Stomach smooth muscle (tissue), 2 donors: ENCODE results near the gene ZNF445.

Experiments used
- H3K27ac ChIP-seq: one replicate; pipeline ENCODE4 v1.7.0; 2013; ENCODE audit warnings: mild to moderate bottlenecking, low read length, inconsistent platforms
- H3K27me3 ChIP-seq, 2 donors: one replicate each; pipeline ENCODE4 v1.7.0; 2013; ENCODE audit warnings: low read length in 2 of 2; ENCODE audit not compliant: insufficient read depth in 2 of 2, control insufficient read depth in 1 of 2
- H3K36me3 ChIP-seq, 2 donors: one replicate each; pipeline ENCODE4 v1.7.0; 2013; ENCODE audit warnings: low read length in 2 of 2; ENCODE audit not compliant: control insufficient read depth in 2 of 2, insufficient read depth in 2 of 2
- H3K4me1 ChIP-seq: one replicate; pipeline ENCODE4 v1.7.0; 2013; ENCODE audit warnings: low read length; ENCODE audit not compliant: control insufficient read depth, insufficient read depth
- H3K4me3 ChIP-seq, 2 donors: one replicate each; pipeline ENCODE4 v1.7.0; 2013; ENCODE audit warnings: low read length in 2 of 2
- H3K9ac ChIP-seq, 2 donors: one replicate each; pipeline ENCODE4 v1.7.0; 2013; ENCODE audit warnings: low read length in 2 of 2, mild to moderate bottlenecking in 1 of 2
- H3K9me3 ChIP-seq, 2 donors: one replicate each; pipeline ENCODE4 v1.7.0; 2013; ENCODE audit warnings: low read length in 2 of 2; ENCODE audit not compliant: control insufficient read depth in 2 of 2
- donor health status: healthy.
- donor health status: Pancreatic carcinoma.

ZNF445 gene

DNA sequence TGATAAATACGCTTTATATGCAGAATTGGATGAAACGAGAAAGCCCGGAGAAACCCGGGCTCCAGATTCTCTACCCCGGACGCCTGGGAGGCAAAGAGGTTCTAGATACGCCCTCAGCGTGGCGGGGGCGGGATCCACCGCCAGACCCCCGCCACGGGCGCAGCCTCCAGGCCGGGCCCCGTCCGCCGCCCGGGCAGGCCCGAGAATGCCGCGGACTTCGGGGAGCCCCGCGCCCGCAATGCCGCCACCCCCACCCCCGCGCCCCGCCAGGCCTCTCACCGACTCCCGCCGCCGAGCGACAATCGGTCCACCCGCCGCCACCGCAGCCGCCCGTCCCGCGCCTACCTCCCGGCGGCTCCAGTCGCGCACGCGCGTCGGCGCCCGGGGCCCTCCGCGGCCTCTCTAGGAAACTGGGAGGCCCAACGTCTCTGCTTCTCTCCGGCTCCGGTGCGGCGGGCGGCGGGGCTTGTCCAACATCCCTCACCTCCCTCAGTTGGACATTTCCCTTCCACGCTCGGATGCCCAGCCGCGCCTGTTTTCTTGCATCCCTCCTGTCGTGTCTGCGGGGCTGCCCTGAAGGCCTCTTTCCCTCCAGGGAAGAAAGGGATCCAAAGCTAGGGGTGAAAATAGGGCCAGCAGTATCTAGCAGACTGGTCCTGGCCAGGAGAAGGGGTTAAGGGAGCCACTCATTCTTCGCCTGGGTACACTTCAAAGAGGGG lies at the start of gene ZNF445:
Gene ZNF445 (minus strand): TSS at position 359 of the 719 bp plus-strand sequence. CDS start 22,121 bp downstream, outside the sequence.
- Histone ChIP-seq H3K9me3 (no peaks in the 10 kb centered on the region), H3K27me3 (no peaks in the 10 kb centered on the region), H3K36me3 (no peaks in the 10 kb centered on the region), H3K27ac (no peak within 1 kb of the TSS), H3K9ac (peak within 1 kb of the TSS; percentile 74 to 81), H3K4me1 (peaks cover 11% of the 10 kb centered on the region), H3K4me3 (peak within 1 kb of the TSS; percentile 81 to 87)

DNA sequence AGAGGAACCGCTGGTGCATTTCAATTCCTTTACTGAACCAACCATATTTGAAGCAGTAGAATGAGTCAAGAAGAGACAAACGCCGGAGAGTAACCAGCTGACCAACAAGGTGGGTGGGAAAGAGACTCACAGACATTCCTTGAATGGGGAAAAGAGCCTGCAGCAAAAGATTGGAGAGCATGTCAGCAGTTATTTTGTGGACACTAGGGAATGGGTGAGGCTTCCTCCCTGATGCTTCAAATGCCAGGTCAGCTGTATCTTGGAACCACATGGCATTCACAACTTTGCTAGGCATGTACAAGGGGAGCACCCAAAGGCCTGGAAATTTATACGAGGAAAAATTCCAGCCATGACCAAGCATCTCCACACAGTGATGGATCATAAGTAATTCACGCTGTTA lies 47.6 kb upstream of the ZNF445 start:
- H3K4me3 ChIP-seq = no peak overlapping the region
- no peaks in the 10 kb centered on the region for H3K36me3 ChIP-seq
- H3K27ac ChIP-seq = no peak overlapping the region
- H3K4me1 ChIP-seq = no peaks in the 10 kb centered on the region
- peaks cover 3 to 18% of the 10 kb centered on the region in 2 donors for H3K27me3 ChIP-seq
- H3K9ac ChIP-seq = no peak overlapping the region
- no peaks in the 10 kb centered on the region for H3K9me3 ChIP-seq

DNA sequence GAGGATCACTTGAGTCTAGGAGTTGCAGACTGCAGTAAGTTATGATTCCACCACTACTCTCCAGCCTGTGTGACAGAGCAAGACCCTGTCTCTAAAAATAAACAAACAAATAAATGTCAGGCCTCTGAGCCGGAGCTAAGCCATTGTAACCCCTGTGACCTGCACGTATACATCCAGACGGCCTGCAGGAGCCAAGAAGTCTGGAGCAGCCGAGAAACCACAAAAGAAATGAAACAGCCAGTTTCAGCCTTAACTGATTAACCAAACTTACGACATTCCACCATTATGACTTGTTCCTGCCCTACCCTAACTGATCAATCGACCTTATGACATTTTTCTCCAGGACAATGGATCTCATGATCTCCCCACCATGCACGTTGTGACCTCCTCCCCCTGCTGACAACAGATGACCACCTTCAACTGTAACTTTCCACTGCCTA lies 45.0 kb upstream of the ZNF445 start:
- no peaks in the 10 kb centered on the region for H3K9me3 ChIP-seq

DNA sequence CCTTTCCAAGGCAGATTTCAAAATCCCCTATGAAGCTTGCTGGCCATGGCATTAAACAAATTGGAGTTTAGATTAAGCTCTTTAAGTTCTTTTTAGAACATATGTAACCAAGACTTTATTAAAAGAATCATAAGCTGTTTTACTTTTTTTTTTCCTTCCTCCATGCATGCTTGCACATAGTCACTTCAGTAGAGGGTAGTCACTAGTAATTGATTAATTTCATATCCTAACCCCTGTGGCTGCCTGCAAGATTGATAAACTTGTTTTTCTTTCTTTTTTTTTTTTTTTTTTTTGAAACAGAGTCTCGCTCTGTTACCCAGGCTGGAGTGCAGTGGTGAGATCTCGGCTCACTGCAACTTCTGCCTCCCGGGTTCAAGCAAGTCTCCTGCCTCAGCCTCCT lies 44.3 kb upstream of the ZNF445 start:
- peaks cover 3 to 12% of the 10 kb centered on the region in 2 donors for H3K27me3 ChIP-seq
- no peaks in the 10 kb centered on the region for H3K9me3 ChIP-seq
- no peak overlapping the region for H3K4me3 ChIP-seq
- H3K4me1 ChIP-seq = no peaks in the 10 kb centered on the region
- H3K36me3 ChIP-seq = no peaks in the 10 kb centered on the region
- no peak overlapping the region for H3K9ac ChIP-seq
- H3K27ac ChIP-seq = no peak overlapping the region

More for the DNA sequence above, 45.0 kb upstream of the ZNF445 start:
- no peaks in the 10 kb centered on the region for H3K36me3 ChIP-seq
- no peak overlapping the region for H3K9ac ChIP-seq
- no peak overlapping the region for H3K4me3 ChIP-seq
- H3K4me1 ChIP-seq = no peaks in the 10 kb centered on the region
- no peak overlapping the region for H3K27ac ChIP-seq
- H3K27me3 ChIP-seq = peaks cover 3 to 12% of the 10 kb centered on the region in 2 donors

DNA sequence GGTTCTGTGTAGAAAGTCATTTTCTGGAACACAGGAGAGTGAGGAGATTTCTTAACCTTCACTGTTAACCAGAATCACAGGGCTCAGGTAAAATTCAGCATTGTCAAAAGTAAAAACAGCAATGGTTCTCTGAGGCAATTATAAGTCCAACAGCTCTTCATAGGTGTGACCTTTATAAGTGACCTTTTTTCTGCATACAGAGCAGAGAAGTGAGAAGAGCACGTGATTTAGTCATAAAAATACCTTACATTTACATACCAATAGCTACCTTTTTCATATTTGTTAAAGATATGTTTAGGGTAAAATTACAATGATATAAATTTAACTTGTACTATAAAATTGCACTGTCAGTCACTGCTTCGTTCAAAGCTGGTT lies 41.3 kb upstream of the ZNF445 start:
- Histone ChIP-seq H3K27ac (no peak overlapping the region), H3K4me3 (no peak overlapping the region), H3K9me3 (no peaks in the 10 kb centered on the region), H3K9ac (no peak overlapping the region), H3K36me3 (no peaks in the 10 kb centered on the region), H3K27me3 (peaks cover 3 to 9% of the 10 kb centered on the region in 2 donors), H3K4me1 (no peaks in the 10 kb centered on the region)

GRCh38 chr3:44516230-44516629 lies 38.8 kb upstream of the ZNF445 start:
- H3K36me3 ChIP-seq = no peaks in the 10 kb centered on the region
- H3K9ac ChIP-seq = no peak overlapping the region
- H3K4me1 ChIP-seq = peaks cover 4% of the 10 kb centered on the region
- H3K4me3 ChIP-seq = no peak overlapping the region
- H3K9me3 ChIP-seq = no peaks in the 10 kb centered on the region
- peaks cover 0 to 5% of the 10 kb centered on the region in 2 donors for H3K27me3 ChIP-seq
- no peak overlapping the region for H3K27ac ChIP-seq

DNA sequence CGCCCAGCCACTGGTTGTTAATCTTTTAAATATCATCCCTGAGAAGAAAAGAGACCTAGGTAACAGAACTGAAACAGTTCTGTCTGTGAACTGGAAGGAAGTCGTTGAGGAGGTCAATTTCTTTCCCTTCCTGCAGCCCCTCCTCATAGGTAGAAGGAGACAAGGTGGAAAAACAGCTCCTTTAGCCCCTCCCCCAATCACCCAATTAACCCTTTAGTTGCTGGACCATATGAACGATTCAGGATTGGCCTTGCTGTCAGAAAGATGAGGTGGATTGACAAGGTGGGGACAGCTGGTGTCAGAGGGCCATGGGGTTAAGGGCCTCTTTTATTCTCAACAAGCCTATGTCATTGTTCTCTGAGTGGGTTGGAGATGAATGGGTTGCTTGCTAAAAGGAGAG lies 36.0 kb upstream of the ZNF445 start:
- Histone ChIP-seq H3K4me1 (peaks cover 12% of the 10 kb centered on the region), H3K9me3 (no peaks in the 10 kb centered on the region), H3K4me3 (no peak overlapping the region), H3K9ac (no peak overlapping the region), H3K36me3 (no peaks in the 10 kb centered on the region), H3K27ac (no peak overlapping the region), H3K27me3 (no peaks in the 10 kb centered on the region)

DNA sequence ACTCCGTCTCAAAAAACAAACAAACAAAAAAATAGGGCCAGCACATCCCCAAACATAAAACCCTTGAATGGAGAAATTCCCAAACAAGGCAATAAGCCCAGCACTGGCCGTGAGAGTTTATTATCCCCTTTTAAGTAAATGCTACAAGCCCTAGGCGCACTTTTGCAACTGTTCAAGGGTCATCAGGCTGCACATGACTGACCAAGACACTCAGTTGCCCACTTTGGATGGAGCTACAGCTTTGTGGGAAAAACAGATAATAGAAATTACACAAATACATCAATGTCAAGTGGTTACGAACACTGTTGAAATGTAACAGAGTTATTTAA lies 33.7 kb upstream of the ZNF445 start:
- Histone ChIP-seq H3K9ac (peak overlapping the region; percentile 87 to 92), H3K4me3 (peak overlapping the region; percentile 35 to 84), H3K27me3 (no peaks in the 10 kb centered on the region), H3K36me3 (peaks cover 0 to 2% of the 10 kb centered on the region in 2 donors), H3K27ac (peak overlapping the region; percentile 78), H3K9me3 (no peaks in the 10 kb centered on the region), H3K4me1 (peaks cover 12% of the 10 kb centered on the region)

DNA sequence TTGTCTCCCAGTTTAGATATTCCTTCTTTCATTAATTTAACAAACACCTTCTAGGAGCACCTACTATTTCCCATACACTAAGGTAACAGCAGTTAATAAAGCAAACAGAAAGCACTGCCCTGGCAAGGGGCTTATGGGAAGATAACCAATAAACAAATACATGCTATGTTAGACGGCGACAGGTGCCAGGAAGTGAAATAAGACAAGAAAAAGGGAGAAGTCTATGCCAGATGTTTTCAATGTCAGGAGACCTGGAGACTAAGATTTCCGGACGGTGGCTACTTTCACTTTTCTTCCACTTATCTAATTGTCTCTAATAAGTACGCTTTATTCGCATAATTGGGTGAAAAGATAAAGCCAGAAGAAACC lies 32.5 kb upstream of the ZNF445 start:
- no peaks in the 10 kb centered on the region for H3K9me3 ChIP-seq
- H3K27me3 ChIP-seq = no peaks in the 10 kb centered on the region
- peak overlapping the region; percentile 73 for H3K27ac ChIP-seq
- peak overlapping the region; percentile 89 to 92 for H3K9ac ChIP-seq
- peak overlapping the region; percentile 84 to 93 for H3K4me3 ChIP-seq
- H3K4me1 ChIP-seq = peaks cover 12% of the 10 kb centered on the region
- peaks cover 0 to 2% of the 10 kb centered on the region in 2 donors for H3K36me3 ChIP-seq

DNA sequence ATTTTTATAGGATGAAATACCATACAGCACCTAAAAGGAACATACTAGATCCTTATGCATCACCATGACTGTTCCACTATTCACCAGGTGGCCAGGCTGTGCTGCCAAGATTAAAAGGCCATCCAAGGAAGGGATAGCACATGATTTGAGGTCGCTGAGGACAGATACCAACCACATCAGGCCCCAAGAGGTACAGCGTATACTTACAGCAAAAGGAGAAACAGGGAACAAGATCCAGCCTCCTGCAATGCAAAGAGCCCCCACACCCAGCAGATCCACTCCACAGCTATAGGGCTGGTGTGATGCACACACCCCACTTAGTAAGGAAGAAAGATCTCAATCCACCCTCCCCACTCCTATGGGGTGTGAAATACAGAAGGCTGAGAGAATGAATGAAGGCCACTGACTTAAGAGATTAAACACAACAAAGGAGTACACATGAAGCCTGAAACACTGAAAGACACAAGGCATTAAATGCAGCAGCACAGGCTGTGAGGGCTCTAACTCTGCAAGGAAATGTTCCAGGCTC lies 32.0 kb upstream of the ZNF445 start:
- H3K9ac ChIP-seq = peak overlapping the region; percentile 89 to 92

DNA sequence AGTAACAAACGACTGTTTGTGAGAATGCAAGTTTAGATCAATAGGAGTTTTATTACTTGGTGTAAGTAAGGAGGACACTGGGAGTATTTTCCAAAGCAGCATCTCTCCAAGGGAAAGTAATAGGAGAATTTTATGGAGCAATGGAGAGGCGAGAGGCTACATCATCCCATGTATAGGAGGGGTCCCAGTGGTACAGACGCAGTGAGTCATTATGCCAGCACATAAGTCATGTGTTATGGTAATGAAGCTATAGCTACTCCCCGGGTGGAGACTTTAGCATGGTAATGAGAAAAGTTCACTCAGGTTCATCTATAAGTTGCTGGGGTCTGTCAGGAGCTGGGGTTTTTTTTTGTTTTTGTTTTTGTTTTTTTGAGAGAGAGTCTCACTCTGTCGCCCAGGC lies 29.5 kb upstream of the ZNF445 start:
- Histone ChIP-seq H3K27ac (no peak overlapping the region), H3K9me3 (no peaks in the 10 kb centered on the region), H3K4me1 (peaks cover 12% of the 10 kb centered on the region), H3K36me3 (peaks cover under 1 to 6% of the 10 kb centered on the region in 2 donors), H3K9ac (no peak overlapping the region), H3K4me3 (no peak overlapping the region), H3K27me3 (no peaks in the 10 kb centered on the region)

More for the DNA sequence above, 32.0 kb upstream of the ZNF445 start:
- H3K27ac ChIP-seq = peak overlapping the region; percentile 73
- no peaks in the 10 kb centered on the region for H3K27me3 ChIP-seq
- H3K9me3 ChIP-seq = no peaks in the 10 kb centered on the region
- H3K4me3 ChIP-seq = peak overlapping the region; percentile 84 to 93
- peaks cover 0 to 2% of the 10 kb centered on the region in 2 donors for H3K36me3 ChIP-seq
- H3K4me1 ChIP-seq = peaks cover 12% of the 10 kb centered on the region
